ENCODE results near the gene USP24.

- TF ChIP-seq CTCF (conservative IDR thresholded peaks at IDR 0.05), result no peak
- TF ChIP-seq ZFX (IDR thresholded peaks at IDR 0.05), result no peak
These were observed 130.9 kb downstream of the USP24 start for GRCh38 chr1:55084257-55084656.

Data from C4-2B (cell line).